Parathyroid adenoma (tissue), 2 donors: ENCODE data around the gene TGOLN2.
A peak's percentile ranks its signal among the peaks of the same experiment; 100 is the strongest.

Experiments used
- H2AFZ ChIP-seq: fragments of 300-600 bp; sonication (generic); one replicate; pipeline ENCODE4 v1.7.0; 2017; ENCODE audit warnings: antibody characterized with exemption, mild to moderate bottlenecking
- H3K27ac ChIP-seq: fragments of 300-600 bp; sonication (generic); one replicate; pipeline ENCODE4 v1.7.0; 2017
- H3K27me3 ChIP-seq: fragments of 300-600 bp; sonication (generic); one replicate; pipeline ENCODE4 v1.7.0; 2017; ENCODE audit warnings: low read length; ENCODE audit not compliant: control insufficient read depth, insufficient read depth
- H3K36me3 ChIP-seq: fragments of 300-600 bp; sonication (generic); one replicate; pipeline ENCODE4 v1.7.0; 2017; ENCODE audit warnings: low read length; ENCODE audit not compliant: control insufficient read depth, insufficient read depth
- H3K4me1 ChIP-seq: fragments of 300-600 bp; sonication (generic); one replicate; pipeline ENCODE4 v1.7.0; 2017; ENCODE audit warnings: control low read depth
- H3K4me2 ChIP-seq: fragments of 300-600 bp; sonication (generic); one replicate; pipeline ENCODE4 v1.7.0; 2017; ENCODE audit warnings: low read length
- H3K4me3 ChIP-seq: fragments of 300-600 bp; sonication (generic); one replicate; pipeline ENCODE4 v1.7.0; 2017; ENCODE audit warnings: low read depth, low read length
- H3K79me2 ChIP-seq: fragments of 300-600 bp; sonication (generic); one replicate; pipeline ENCODE4 v1.7.0; 2017; ENCODE audit warnings: control low read depth
- H3K9ac ChIP-seq: fragments of 300-600 bp; sonication (generic); one replicate; pipeline ENCODE4 v1.7.0; 2017; ENCODE audit warnings: mild to moderate bottlenecking
- H3K9me3 ChIP-seq: fragments of 300-600 bp; sonication (generic); one replicate; pipeline ENCODE4 v1.7.0; 2017; ENCODE audit warnings: low read length; ENCODE audit not compliant: control insufficient read depth
- TF ChIP-seq, protein P1 (sequence below): fragments of 300-600 bp; sonication (generic); IDR thresholded peaks from one replicate; pipeline ENCODE4 v1.7.0; 2017; ENCODE audit warnings: antibody characterized with exemption, mild to moderate bottlenecking
- donor health status: primary hyperparathyroidism.

Gene TGOLN2

DNA sequence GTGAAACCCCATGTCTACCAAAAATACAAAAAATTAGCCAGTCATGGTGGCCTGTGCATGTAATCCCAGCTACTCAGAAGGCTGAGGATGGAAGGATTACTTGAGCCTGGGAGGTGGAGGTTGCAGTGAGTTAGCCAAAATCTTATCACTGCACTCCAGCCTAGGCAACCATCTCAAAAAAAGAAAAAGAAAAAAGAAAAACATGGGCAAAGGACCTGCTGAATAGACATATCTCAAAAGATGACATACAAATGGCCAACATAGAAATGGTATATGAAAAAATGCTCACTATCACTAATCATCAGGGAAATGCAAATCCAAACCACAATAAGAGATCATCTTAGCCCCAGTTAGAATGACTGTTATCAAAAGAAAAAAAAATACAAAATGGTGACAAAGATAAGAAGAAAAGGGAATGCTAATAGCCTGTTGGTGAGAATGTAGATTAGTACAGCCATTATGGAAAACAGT lies 1.4 kb upstream of the TGOLN2 start:
- H3K4me2 ChIP-seq: no peak overlapping the region
- no peak overlapping the region for H3K27ac ChIP-seq
- no peaks in the 10 kb centered on the region for H3K9me3 ChIP-seq
- no peaks in the 10 kb centered on the region for H3K27me3 ChIP-seq
- H3K4me3 ChIP-seq: peak overlapping the region; percentile 96
- no peak overlapping the region for H2AFZ ChIP-seq
- TF ChIP-seq, protein P1, sequence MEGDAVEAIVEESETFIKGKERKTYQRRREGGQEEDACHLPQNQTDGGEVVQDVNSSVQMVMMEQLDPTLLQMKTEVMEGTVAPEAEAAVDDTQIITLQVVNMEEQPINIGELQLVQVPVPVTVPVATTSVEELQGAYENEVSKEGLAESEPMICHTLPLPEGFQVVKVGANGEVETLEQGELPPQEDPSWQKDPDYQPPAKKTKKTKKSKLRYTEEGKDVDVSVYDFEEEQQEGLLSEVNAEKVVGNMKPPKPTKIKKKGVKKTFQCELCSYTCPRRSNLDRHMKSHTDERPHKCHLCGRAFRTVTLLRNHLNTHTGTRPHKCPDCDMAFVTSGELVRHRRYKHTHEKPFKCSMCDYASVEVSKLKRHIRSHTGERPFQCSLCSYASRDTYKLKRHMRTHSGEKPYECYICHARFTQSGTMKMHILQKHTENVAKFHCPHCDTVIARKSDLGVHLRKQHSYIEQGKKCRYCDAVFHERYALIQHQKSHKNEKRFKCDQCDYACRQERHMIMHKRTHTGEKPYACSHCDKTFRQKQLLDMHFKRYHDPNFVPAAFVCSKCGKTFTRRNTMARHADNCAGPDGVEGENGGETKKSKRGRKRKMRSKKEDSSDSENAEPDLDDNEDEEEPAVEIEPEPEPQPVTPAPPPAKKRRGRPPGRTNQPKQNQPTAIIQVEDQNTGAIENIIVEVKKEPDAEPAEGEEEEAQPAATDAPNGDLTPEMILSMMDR: no peak
- no peaks in the 10 kb centered on the region for H3K36me3 ChIP-seq
- H3K79me2 ChIP-seq: peaks cover 21% of the 10 kb centered on the region
- peaks cover 26% of the 10 kb centered on the region for H3K4me1 ChIP-seq
- no peak overlapping the region for H3K9ac ChIP-seq

DNA sequence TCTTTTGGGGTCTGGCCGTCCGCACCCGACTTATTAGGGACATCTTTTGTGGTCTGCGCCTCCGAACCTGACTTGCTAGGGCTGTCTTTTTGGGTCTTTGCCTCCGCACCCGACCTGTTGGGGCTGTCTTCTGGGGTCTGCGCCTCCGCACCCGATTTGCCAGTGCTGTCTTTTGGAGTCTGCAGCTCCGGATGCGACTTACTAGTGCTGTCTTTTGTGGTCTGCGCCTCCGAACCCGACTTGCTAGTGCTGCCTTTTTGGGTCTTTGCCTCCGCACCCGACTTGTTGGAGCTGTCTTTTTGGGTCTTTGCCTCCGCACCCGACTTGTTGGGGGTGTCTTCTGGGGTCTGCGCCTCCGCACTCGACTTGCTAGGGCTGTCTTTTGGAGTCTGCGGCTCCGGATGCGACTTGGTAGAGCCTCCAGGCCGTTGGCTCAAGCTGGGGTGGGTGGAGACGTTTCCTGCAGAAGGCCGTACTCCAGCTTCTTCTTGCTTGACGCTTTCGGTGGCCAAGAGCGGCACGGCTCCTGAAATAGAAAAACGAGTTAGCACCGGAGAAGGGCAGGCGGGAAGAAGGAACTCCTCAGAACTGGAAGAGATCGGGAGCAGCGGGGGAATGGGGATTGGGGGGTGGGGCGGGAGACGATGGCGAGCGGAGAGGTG lies 498 bp downstream of the TGOLN2 start:
- no peak overlapping the region for H3K9ac ChIP-seq
- no peaks in the 10 kb centered on the region for H3K9me3 ChIP-seq
- H3K27ac ChIP-seq: peak overlapping the region; percentile 95
- H3K79me2 ChIP-seq: peaks cover 26% of the 10 kb centered on the region
- no peaks in the 10 kb centered on the region for H3K36me3 ChIP-seq
- H3K4me2 ChIP-seq: peak overlapping the region; percentile 93
- H3K4me1 ChIP-seq: peaks cover 26% of the 10 kb centered on the region
- TF ChIP-seq, protein P1: no peak
- no peaks in the 10 kb centered on the region for H3K27me3 ChIP-seq
- H2AFZ ChIP-seq: peak overlapping the region; percentile 95
- H3K4me3 ChIP-seq: peak overlapping the region; percentile 96

- Histone ChIP-seq H3K36me3 (no peaks in the 10 kb centered on the region), H3K9ac (no peak overlapping the region), H3K9me3 (no peaks in the 10 kb centered on the region), H3K4me2 (peak overlapping the region; percentile 93), H3K27ac (peak overlapping the region; percentile 95), H2AFZ (no peak overlapping the region), H3K4me3 (peak overlapping the region; percentile 96), H3K27me3 (no peaks in the 10 kb centered on the region), H3K79me2 (peaks cover 28% of the 10 kb centered on the region), H3K4me1 (peaks cover 26% of the 10 kb centered on the region)
- TF ChIP-seq, protein P1: no peak
Measured at GRCh38 chr2:85326406-85327159, 1.2 kb downstream of the TGOLN2 start.

GRCh38 chr2:85325466-85325811 lies 2.4 kb downstream of the TGOLN2 start:
- no peaks in the 10 kb centered on the region for H3K9me3 ChIP-seq
- peaks cover 28% of the 10 kb centered on the region for H3K79me2 ChIP-seq
- H2AFZ ChIP-seq: no peak overlapping the region
- no peak overlapping the region for H3K27ac ChIP-seq
- H3K4me2 ChIP-seq: peak overlapping the region; percentile 93
- H3K4me1 ChIP-seq: peaks cover 26% of the 10 kb centered on the region
- TF ChIP-seq, protein P1: no peak
- no peaks in the 10 kb centered on the region for H3K36me3 ChIP-seq
- H3K4me3 ChIP-seq: no peak overlapping the region
- no peak overlapping the region for H3K9ac ChIP-seq
- no peaks in the 10 kb centered on the region for H3K27me3 ChIP-seq
